Type B pancreatic cell (in vitro differentiated cells): ENCODE measurements around the gene ODAPH. TPM values are rescaled to one million over a fixed set of nuclear protein-coding genes. Genes with fewer than 3 reads are reported as not detected.
"Not testable (repeated sequence)": the region's sequence is repeated elsewhere in the genome, so short reads cannot be mapped to it uniquely, and the experiment has no call there.

Source experiments
- DNase-seq: peaks from one replicate; pipeline ENCODE4 v3.0.0; 2021; ENCODE audit warnings: mixed read lengths; ENCODE audit not compliant: unreplicated experiment; ENCODE audit errors: extremely low spot score
- H3K27ac Mint-ChIP-seq: 2 replicates; pipeline ENCODE4 v1.8.0; 2021; ENCODE audit warnings: mild to moderate bottlenecking, mixed read lengths
- H3K27me3 Mint-ChIP-seq: 2 replicates; pipeline ENCODE4 v1.8.0; 2021; ENCODE audit warnings: mixed read lengths
- H3K36me3 Mint-ChIP-seq: 2 replicates; pipeline ENCODE4 v1.8.0; 2021; ENCODE audit warnings: mixed read lengths
- H3K4me1 Mint-ChIP-seq: one replicate; pipeline ENCODE4 v1.8.0; 2021; ENCODE audit warnings: mixed read lengths; ENCODE audit not compliant: unreplicated experiment
- H3K4me3 Mint-ChIP-seq: 2 replicates; pipeline ENCODE4 v1.8.0; 2021; ENCODE audit warnings: mild to moderate bottlenecking, mixed read lengths
- H3K9me3 Mint-ChIP-seq: 2 replicates; pipeline ENCODE4 v1.8.0; 2021; ENCODE audit warnings: mixed read lengths
- CTCF ChIP-seq: fragments of 200-600 bp; sonication (generic); conservative IDR thresholded peaks from 2 replicates; pipeline ENCODE4 v1.5.0; 2021; ENCODE audit warnings: antibody characterized with exemption, mild to moderate bottlenecking
- long read RNA-seq: library from polyadenylated mRNA; unstranded; transcript quantifications from one replicate; pipeline ENCODE4 v2.0.0, GENCODE V29; 2020
- total RNA-seq: library from RNA; stranded (reverse); gene quantifications from 2 replicates; pipeline ENCODE4 v1.2.1, GENCODE V29; 2021; ENCODE audit warnings: low replicate concordance

Gene ODAPH
- total RNA-seq, result not detected in 2 replicates
- long read RNA-seq, result 0 reads

- Mint-ChIP-seq H3K4me3 (no peak within 1 kb of the TSS), H3K9me3 (no peaks in the 10 kb centered on the region), H3K36me3 (no peaks in the 10 kb centered on the region), H3K27me3 (no peaks in the 10 kb centered on the region), H3K27ac (no peak within 1 kb of the TSS), H3K4me1 (peaks cover 20% of the 10 kb centered on the region)
- peak; percentile 43 for TF ChIP-seq CTCF
- DNase-seq, result no peak
Observed at GRCh38 chr4:75555294-75556164, at the start of gene ODAPH. Gene ODAPH (plus strand): TSS chr4:75556066. CDS start chr4:75556083, 17 bp downstream.

- DNase-seq, H3K4me3 Mint-ChIP-seq, H3K27ac Mint-ChIP-seq, H3K9me3 Mint-ChIP-seq, H3K27me3 Mint-ChIP-seq: not testable (repeated sequence)
- Mint-ChIP-seq H3K4me1 (peaks cover 11% of the 10 kb centered on the region), H3K36me3 (peaks cover 20% of the 10 kb centered on the region)
Observed at GRCh38 chr4:75509592-75509991, 46.3 kb upstream of the ODAPH start.

- no peak for DNase-seq
- Mint-ChIP-seq H3K9me3 (no peaks in the 10 kb centered on the region), H3K4me1 (peaks cover 16% of the 10 kb centered on the region), H3K4me3 (no peak overlapping the region), H3K36me3 (peaks cover 16% of the 10 kb centered on the region), H3K27ac (no peak overlapping the region), H3K27me3 (no peaks in the 10 kb centered on the region)
- TF ChIP-seq CTCF, result no peak
Observed at GRCh38 chr4:75511841-75512240, 44.0 kb upstream of the ODAPH start.

- no peak overlapping the region for H3K4me3 Mint-ChIP-seq
- no peak for TF ChIP-seq CTCF
- H3K27ac Mint-ChIP-seq, result peak overlapping the region; percentile 98
- no peaks in the 10 kb centered on the region for H3K27me3 Mint-ChIP-seq
- no peaks in the 10 kb centered on the region for H3K9me3 Mint-ChIP-seq
- H3K36me3 Mint-ChIP-seq, result peaks cover 13% of the 10 kb centered on the region
- peaks cover 16% of the 10 kb centered on the region for H3K4me1 Mint-ChIP-seq
- no peak for DNase-seq
Observed at GRCh38 chr4:75512386-75513211, 43.3 kb upstream of the ODAPH start.

GRCh38 chr4:75513526-75514130, 42.2 kb upstream of the ODAPH start:
- Mint-ChIP-seq H3K27ac (peak overlapping the region; percentile 98), H3K4me1 (peaks cover 16% of the 10 kb centered on the region), H3K36me3 (peaks cover 15% of the 10 kb centered on the region), H3K9me3 (no peaks in the 10 kb centered on the region), H3K27me3 (no peaks in the 10 kb centered on the region), H3K4me3 (no peak overlapping the region)
- no peak for TF ChIP-seq CTCF
- DNase-seq, result no peak
